Body of pancreas (tissue), 4 donors: ENCODE measurements around the gene SNX3. TPM values are rescaled to one million over a fixed set of nuclear protein-coding genes. Genes with fewer than 3 reads are reported as not detected.

Experiments
- ATAC-seq: fragments of 150-250 bp; one replicate; pipeline ENCODE4 v1.9.1; 2016
- DNase-seq, 4 donors: peaks; one replicate each; pipeline ENCODE4 v3.0.0-alpha.2; 2019
- H3K27ac ChIP-seq, 4 donors: fragments of 200-600 bp; sonication (generic); 1 replicate in 3 of 4; 2 replicates in 1 of 4; pipeline versions ENCODE4 v1.5.1 to v1.6.1; 2016 to 2019; ENCODE audit warnings: mild to moderate bottlenecking in 1 of 4, mixed read lengths in 1 of 4, moderate library complexity in 1 of 4
- H3K27me3 ChIP-seq, 2 donors: fragments of 200-600 bp; sonication (generic); one replicate each; pipeline ENCODE4 v1.6.0; 2016; ENCODE audit warnings: mild to moderate bottlenecking in 1 of 2
- H3K36me3 ChIP-seq, 2 donors: fragments of 200-600 bp; sonication (generic); replicated peaks in 1 of 2; 2 replicates each; pipeline ENCODE4 v1.5.1; 2016; ENCODE audit warnings: low read depth in 2 of 2; ENCODE audit not compliant: insufficient read depth in 1 of 2
- H3K4me1 ChIP-seq: fragments of 200-600 bp; sonication (generic); one replicate; pipeline ENCODE4 v1.6.0; 2016
- H3K4me3 ChIP-seq, 2 donors: fragments of 200-600 bp; sonication (generic); 1 replicate in 1 of 2; 2 replicates in 1 of 2; pipeline ENCODE4 v1.5.1; 2016 to 2019
- H3K9me3 ChIP-seq, 3 donors: fragments of 200-600 bp; sonication (generic); 1 replicate in 2 of 3; 2 replicates in 1 of 3; pipeline ENCODE4 v1.5.1; 2016
- CTCF ChIP-seq, 7 experiments: fragments of 450-650 bp in 4 of 7; fragments of 200-600 bp in 3 of 7; sonication (generic) in 3 of 7; IDR thresholded peaks; one replicate each; pipeline ENCODE4 v1.5.1; 2016 to 2019; ENCODE audit warnings: antibody characterized with exemption in 7 of 7
- POLR2A ChIP-seq, 3 donors: fragments of 450-650 bp; IDR thresholded peaks; one replicate each; pipeline ENCODE4 v1.6.1; 2016; ENCODE audit warnings: antibody characterized with exemption in 3 of 3, mild to moderate bottlenecking in 2 of 3
- WGBS, 2 donors: methylation state at CpG; one replicate each; pipeline ENCODE4 v1.1.5; 2017; 5-methylcytosine and 5-hydroxymethylcytosine counted together
- intact Hi-C: fragments of 100-400 bp; cut with DNase I; formaldehyde crosslinking; loops from one replicate; pipeline ENCODE4 v1.15.1; 2023
- total RNA-seq, 2 donors: library from RNA; depleted of rRNA; stranded (reverse); fragments of >200 nt; gene quantifications; one replicate each; pipeline ENCODE4 v1.1.0, GENCODE V29; 2016

SNX3 gene
- total RNA-seq, 2 donors from 2014 or later: 61.6 to 77.0 TPM

DNA sequence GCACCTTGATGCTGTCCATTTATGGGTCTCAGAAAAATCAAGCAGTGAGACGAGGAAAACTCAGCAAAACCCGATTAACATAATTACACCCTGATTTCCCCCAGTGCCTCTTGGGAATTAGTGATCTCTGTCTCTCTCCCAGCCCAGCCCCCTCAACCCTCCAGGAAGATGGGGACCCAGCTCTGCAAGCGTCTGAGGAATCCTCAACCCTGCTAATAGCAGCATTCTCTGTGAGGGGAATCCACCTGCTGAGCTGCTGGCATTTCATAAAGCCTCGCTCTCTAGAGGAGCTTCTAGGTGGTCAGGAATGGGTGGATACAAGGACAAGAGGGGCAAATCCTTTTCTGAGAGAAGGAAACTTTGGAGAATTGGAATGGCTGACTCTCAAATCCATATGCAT, 81.1 kb downstream of the SNX3 start:
- DNase-seq (no peak), ATAC-seq (no peak)
- intact Hi-C loops: no loop called here
- TF ChIP-seq POLR2A (IDR thresholded peaks at IDR 0.05) (no peak), CTCF (IDR thresholded peaks at IDR 0.05) (no peak)
- no peaks in the 10 kb centered on the region for H3K9me3 ChIP-seq
- no peak overlapping the region for H3K27ac ChIP-seq
- peaks cover 17% of the 10 kb centered on the region for H3K4me1 ChIP-seq
- WGBS, 2 donors: 43 to 68% methylated on average over 4 of the region's 4 CpGs
- H3K36me3 ChIP-seq: no peaks in the 10 kb centered on the region
- peaks cover 0 to 4% of the 10 kb centered on the region in 2 donors for H3K27me3 ChIP-seq
- H3K4me3 ChIP-seq: no peak overlapping the region

DNA sequence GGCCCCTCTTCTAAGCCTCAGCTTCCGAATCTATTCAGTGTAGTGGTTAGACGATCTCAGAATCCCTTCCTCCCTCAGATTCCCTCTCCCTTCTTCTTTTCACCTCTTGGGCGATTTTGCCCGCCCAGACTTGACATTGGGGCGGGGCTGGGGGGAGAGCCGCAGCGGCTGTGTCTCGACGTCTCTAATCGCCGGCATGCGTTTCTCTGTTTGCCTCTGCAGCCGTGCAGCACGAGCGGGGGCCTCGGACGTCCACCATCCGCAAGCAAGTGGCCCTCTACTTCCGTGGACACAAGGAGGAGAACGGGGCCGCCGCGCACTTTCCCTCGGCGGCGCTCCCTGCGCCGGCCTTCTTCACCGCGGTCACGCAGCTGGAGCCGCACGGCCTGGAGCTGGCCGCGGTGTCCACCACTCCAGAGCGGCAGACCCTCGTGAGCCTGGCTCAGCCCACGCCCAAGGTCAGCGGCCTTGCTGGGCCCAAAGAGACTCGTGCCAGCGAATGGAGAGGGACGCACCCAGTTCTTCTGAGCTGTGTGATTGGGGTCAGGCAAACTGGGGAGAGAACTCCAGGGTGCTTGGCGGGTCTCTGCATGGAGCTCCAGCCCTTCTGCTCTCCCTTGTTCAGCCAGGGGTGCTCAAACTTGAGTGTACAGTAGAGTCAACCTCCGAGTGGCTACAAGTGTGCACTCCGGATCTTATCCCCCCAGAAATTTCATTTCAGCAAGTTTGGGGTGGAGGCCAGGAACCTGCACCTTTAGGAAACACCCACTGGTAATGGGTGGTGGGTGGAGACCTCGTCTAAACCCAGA, 84.4 kb downstream of the SNX3 start:
- peaks cover 0 to 9% of the 10 kb centered on the region in 2 donors for H3K27me3 ChIP-seq
- 20 to 35% methylated on average over 33 to 46 of the region's 46 CpGs for whole genome bisulfite sequencing, 2 donors

GRCh38 chr6:108175592-108176279, 85.1 kb downstream of the SNX3 start:
- WGBS, 2 donors: 1 to 2% methylated on average over 20 to 38 of the region's 38 CpGs
- peaks cover 17% of the 10 kb centered on the region for H3K4me1 ChIP-seq
- H3K27ac ChIP-seq: no peak overlapping the region
- ATAC-seq (peak; percentile 80), DNase-seq (peak; percentile 37 to 57 (median 44))
- TF ChIP-seq CTCF (IDR thresholded peaks at IDR 0.05): peak in 6 of 7 experiments; percentile 22 to 61 (median 46)
- TF ChIP-seq POLR2A (IDR thresholded peaks at IDR 0.05): no peak
- peaks cover 0 to 9% of the 10 kb centered on the region in 2 donors for H3K27me3 ChIP-seq
- peak overlapping the region in 1 of 2 donors; percentile 4 for H3K4me3 ChIP-seq
- no peaks in the 10 kb centered on the region for H3K36me3 ChIP-seq
- no peaks in the 10 kb centered on the region for H3K9me3 ChIP-seq
- intact Hi-C loops: no loop called here

More for the DNA sequence above, 84.4 kb downstream of the SNX3 start:
- intact Hi-C loops: no loop called here
- DNase-seq (no peak), ATAC-seq (peak; percentile 12)
- Histone ChIP-seq H3K9me3 (no peaks in the 10 kb centered on the region), H3K4me1 (peaks cover 17% of the 10 kb centered on the region), H3K27ac (no peak overlapping the region), H3K36me3 (no peaks in the 10 kb centered on the region), H3K4me3 (peak overlapping the region in 1 of 2 donors; percentile 4)
- TF ChIP-seq CTCF (IDR thresholded peaks at IDR 0.05) (no peak), POLR2A (IDR thresholded peaks at IDR 0.05) (no peak)

GRCh38 chr6:108175176-108175591, 85.7 kb downstream of the SNX3 start:
- intact Hi-C loops: no loop called here
- 23 to 33% methylated on average over 18 to 22 of the region's 22 CpGs for WGBS, 2 donors
- Histone ChIP-seq H3K4me1 (peaks cover 17% of the 10 kb centered on the region), H3K4me3 (peak overlapping the region in 1 of 2 donors; percentile 4), H3K36me3 (no peaks in the 10 kb centered on the region), H3K9me3 (no peaks in the 10 kb centered on the region), H3K27me3 (peaks cover 0 to 13% of the 10 kb centered on the region in 2 donors), H3K27ac (no peak overlapping the region)
- no peak for ATAC-seq
- DNase-seq: no peak
- TF ChIP-seq POLR2A (IDR thresholded peaks at IDR 0.05): no peak
- no peak for TF ChIP-seq CTCF (IDR thresholded peaks at IDR 0.05)
